ENCODE measurements around the gene RBL1. TPM values are rescaled to one million over a fixed set of nuclear protein-coding genes. Genes with fewer than 3 reads are reported as not detected.
"Not testable (repeated sequence)": the region's sequence is repeated elsewhere in the genome, so short reads cannot be mapped to it uniquely, and the experiment has no call there.

Gene RBL1
- 1 to 10 TPM; 5.2 to 5.6 TPM for total RNA-seq
- long read RNA-seq, partial matches to known transcripts: 1 of 4 reads
- long read RNA-seq, other reads (novel, unspliced or antisense): 3 of 4 reads

- DNase-seq (peak; percentile 81 to 88), ATAC-seq (peak; percentile 87)
- intact Hi-C loops (cut with DNase I, micrococcal nuclease): no loop called here
Observed at GRCh38 chr20:37095599-37096414, at the start of gene RBL1. TSS of gene RBL1 (minus strand) at chr20:37095997. CDS start at chr20:37095928, 69 bp downstream.

GRCh38 chr20:37144856-37145404, 49.1 kb upstream of the RBL1 start:
- intact Hi-C loops (cut with DNase I, micrococcal nuclease): no loop called here
- ATAC-seq (no peak), DNase-seq (no peak)

GRCh38 chr20:37142708-37143107, 46.9 kb upstream of the RBL1 start:
- DNase-seq: no peak
- intact Hi-C loops (cut with DNase I, micrococcal nuclease): no loop called here
- no peak for ATAC-seq

GRCh38 chr20:37137547-37137946, 41.8 kb upstream of the RBL1 start:
- intact Hi-C loops (cut with DNase I, micrococcal nuclease): no loop called here
- DNase-seq: no peak
- ATAC-seq: no peak

- intact Hi-C loops (cut with DNase I, micrococcal nuclease): no loop called here
- ATAC-seq (no peak), DNase-seq (no peak)
Observed at GRCh38 chr20:37133952-37134351, 38.2 kb upstream of the RBL1 start.

- DNase-seq: no peak
- intact Hi-C loops (cut with DNase I, micrococcal nuclease): no loop called here
- ATAC-seq: no peak
Observed at GRCh38 chr20:37131486-37131885, 35.7 kb upstream of the RBL1 start.

- DNase-seq: no peak
- intact Hi-C loops (cut with DNase I, micrococcal nuclease): no loop called here
- ATAC-seq: no peak
Observed at GRCh38 chr20:37128803-37129202, 33.0 kb upstream of the RBL1 start.

GRCh38 chr20:37126290-37126689, 30.5 kb upstream of the RBL1 start:
- intact Hi-C loops (cut with DNase I, micrococcal nuclease); DNase-seq; ATAC-seq: not testable (repeated sequence)

- ATAC-seq: no peak
- intact Hi-C loops (cut with DNase I, micrococcal nuclease): no loop called here
- DNase-seq: no peak
Observed at GRCh38 chr20:37123441-37123840, 27.6 kb upstream of the RBL1 start.

- intact Hi-C loops (cut with DNase I, micrococcal nuclease): no loop called here
- DNase-seq (no peak), ATAC-seq (no peak)
Observed at GRCh38 chr20:37120497-37120896, 24.7 kb upstream of the RBL1 start.

- ATAC-seq (no peak), DNase-seq (no peak)
- intact Hi-C loops (cut with DNase I, micrococcal nuclease): no loop called here
Observed at GRCh38 chr20:37119356-37120036, 23.7 kb upstream of the RBL1 start.

- peak; percentile 97 for ATAC-seq
Observed at GRCh38 chr20:37114012-37114411, 18.2 kb upstream of the RBL1 start.

GRCh38 chr20:37111926-37112455, 16.2 kb upstream of the RBL1 start:
- intact Hi-C loops (cut with DNase I, micrococcal nuclease): no loop called here
- DNase-seq: no peak
- no peak for ATAC-seq

More at GRCh38 chr20:37114012-37114411, 18.2 kb upstream of the RBL1 start:
- DNase-seq: peak in 1 of 2 donors; percentile 26
- intact Hi-C loops (cut with DNase I, micrococcal nuclease): no loop called here

GRCh38 chr20:37108676-37109075, 12.9 kb upstream of the RBL1 start:
- DNase-seq (no peak), ATAC-seq (no peak)
- intact Hi-C loops (cut with DNase I, micrococcal nuclease): no loop called here

GRCh38 chr20:37102571-37102970, 6.8 kb upstream of the RBL1 start:
- intact Hi-C loops (cut with DNase I, micrococcal nuclease): no loop called here
- DNase-seq (no peak), ATAC-seq (no peak)

- no peak for DNase-seq
- intact Hi-C loops (cut with DNase I, micrococcal nuclease): no loop called here
- no peak for ATAC-seq
Observed at GRCh38 chr20:37096415-37097041, 731 bp upstream of the RBL1 start.

- peak; percentile 66 for ATAC-seq
- intact Hi-C loops (cut with DNase I, micrococcal nuclease): no loop called here
- peak; percentile 37 to 38 for DNase-seq
Observed at GRCh38 chr20:37095108-37095598, 644 bp downstream of the RBL1 start.

- intact Hi-C loops (cut with DNase I, micrococcal nuclease): no loop called here
- DNase-seq: no peak
- no peak for ATAC-seq
Observed at GRCh38 chr20:37090407-37090806, 5.4 kb downstream of the RBL1 start.

- intact Hi-C loops (cut with DNase I, micrococcal nuclease): no loop called here
- ATAC-seq: no peak
- DNase-seq: peak in 1 of 2 donors; percentile 38
Observed at GRCh38 chr20:37081717-37082289, 14.0 kb downstream of the RBL1 start.
